HCT116 (cell line): ENCODE results near the gene TADA3. TPM values are rescaled to one million over a fixed set of nuclear protein-coding genes. Genes with fewer than 3 reads are reported as not detected.

Source experiments
- ATAC-seq: fragments of 200-7000 bp; cut with Tn5 transposase; 2 replicates; pipeline ENCODE4 v1.9.1; 2020; ENCODE audit warnings: mild to moderate bottlenecking, moderate library complexity
- BruUV-seq: library from RNA; stranded (reverse); fragments of 400-500 nt; replicated peaks from 2 replicates; lab custom pipeline; 2021; lab: Mats Ljungman, UMichigan
- CTCF ChIA-PET: fragments of 300-600 bp; sonication (Branson Sonifier 250); formaldehyde crosslinking; loops from one replicate; lab custom pipeline; 2021; ENCODE audit warnings: antibody characterized with exemption; lab: Charles Lee
- POLR2A ChIA-PET: fragments of 300-600, 350-600 bp; sonication (Branson Sonifier 250); formaldehyde crosslinking; loops from one replicate; lab custom pipeline; 2021; ENCODE audit warnings: antibody characterized with exemption; lab: Charles Lee
- RAD21 ChIA-PET, 2 experiments: fragments of 300-600 bp; sonication (Branson Sonifier 250); formaldehyde crosslinking; loops; one replicate each; lab custom pipeline; 2023; ENCODE audit warnings: low total read pairs in 2 of 2; ENCODE audit not compliant: uncharacterized antibody in 2 of 2, unreplicated experiment in 2 of 2, low non-redundant PET in 1 of 2; lab: Charles Lee
- DNase-seq: peaks from one replicate; pipeline ENCODE4 v3.0.0-alpha.2; 2010; ENCODE audit warnings: low read depth, low spot score
- H2AFZ ChIP-seq: fragments of 200-600 bp; shearing (Covaris generic), sonication (generic); 2 replicates; pipeline ENCODE4 v1.6.1; 2017; ENCODE audit warnings: low read depth, mixed run types, mixed read lengths, antibody characterized with exemption, low read length; ENCODE audit not compliant: poor library complexity, severe bottlenecking
- H3K27ac ChIP-seq: 2 replicates; pipeline ENCODE4 v1.5.1; 2012; ENCODE audit warnings: low read depth, low read length
- H3K27me3 ChIP-seq: fragments of 200-600 bp; sonication (generic); 2 replicates; pipeline ENCODE4 v1.6.1; 2016; ENCODE audit warnings: mixed run types, low read length, mixed read lengths; ENCODE audit not compliant: insufficient read depth
- H3K36me3 ChIP-seq, 2 experiments: fragments of 200-500 bp in 1 of 2; fragments of 200-600 bp in 1 of 2; sonication (Bioruptor generic) in 1 of 2; sonication (generic) in 1 of 2; 2 replicates each; pipeline versions ENCODE4 v1.5.1 to v1.6.1; 2014 to 2016; ENCODE audit warnings: low read length in 2 of 2, inconsistent platforms in 1 of 2, mixed read lengths in 1 of 2, mixed run types in 1 of 2; ENCODE audit not compliant: insufficient read depth in 2 of 2, control insufficient read depth in 1 of 2
- H3K4me1 ChIP-seq, 2 experiments: fragments of 200-600 bp in 1 of 2; sonication (generic) in 1 of 2; 2 replicates each; pipeline versions ENCODE4 v1.5.1 to v1.6.1; 2012 to 2017; ENCODE audit warnings: low read length in 2 of 2, inconsistent platforms in 1 of 2, mild to moderate bottlenecking in 1 of 2, mixed read lengths in 1 of 2, mixed run types in 1 of 2, moderate library complexity in 1 of 2; ENCODE audit not compliant: insufficient read depth in 2 of 2, control insufficient read depth in 1 of 2
- H3K4me2 ChIP-seq: fragments of 200-600 bp; sonication (generic); 2 replicates; pipeline ENCODE4 v1.6.1; 2017; ENCODE audit warnings: mixed run types, low read length, mixed read lengths
- H3K4me3 ChIP-seq, 2 experiments: fragments of 200-600 bp in 1 of 2; sonication (generic) in 1 of 2; replicated peaks in 1 of 2; 2 replicates each; pipeline ENCODE4 v1.5.1; 2011 to 2016; ENCODE audit warnings: low read length in 2 of 2, control low read depth in 1 of 2, low read depth in 1 of 2, mild to moderate bottlenecking in 1 of 2, mixed read lengths in 1 of 2, mixed run types in 1 of 2
- H3K79me2 ChIP-seq: fragments of 200-600 bp; sonication (generic); 2 replicates; pipeline ENCODE4 v1.6.1; 2017; ENCODE audit warnings: mild to moderate bottlenecking, mixed run types, low read length, moderate library complexity, mixed read lengths; ENCODE audit not compliant: insufficient read depth
- H3K9ac ChIP-seq: fragments of 200-600 bp; sonication (generic); 2 replicates; pipeline ENCODE4 v1.6.1; 2016; ENCODE audit warnings: low read length, mixed read lengths
- H3K9me2 ChIP-seq: fragments of 200-600 bp; sonication (generic), shearing (Covaris generic); 2 replicates; pipeline ENCODE4 v1.6.1; 2017; ENCODE audit warnings: mixed run types, mild to moderate bottlenecking, moderate library complexity; ENCODE audit not compliant: insufficient read depth
- H3K9me3 ChIP-seq, 2 experiments: fragments of 200-500 bp in 1 of 2; fragments of 200-600 bp in 1 of 2; sonication (Bioruptor generic) in 1 of 2; sonication (generic) in 1 of 2; 2 replicates each; pipeline ENCODE4 v1.6.1; 2014 to 2017; ENCODE audit warnings: low read length in 2 of 2, mixed read lengths in 2 of 2, inconsistent platforms in 1 of 2, low read depth in 1 of 2, mild to moderate bottlenecking in 1 of 2, mixed run types in 1 of 2, moderate library complexity in 1 of 2; ENCODE audit not compliant: control insufficient read depth in 1 of 2, insufficient read depth in 1 of 2
- H4K20me1 ChIP-seq: fragments of 200-600 bp; sonication (generic), shearing (Covaris generic); 2 replicates; pipeline ENCODE4 v1.6.1; 2017; ENCODE audit warnings: mixed run types, mild to moderate bottlenecking, moderate library complexity; ENCODE audit not compliant: insufficient read depth
- ATF3 ChIP-seq: IDR thresholded peaks from 2 replicates; pipeline ENCODE4 v1.6.1; 2012
- CBX3 ChIP-seq: IDR thresholded peaks from 2 replicates; pipeline ENCODE4 v1.6.1; 2012; ENCODE audit warnings: low read depth
- CEBPB ChIP-seq: IDR thresholded peaks from 2 replicates; pipeline ENCODE4 v1.6.1; 2012; ENCODE audit warnings: low read depth
- ELF1 ChIP-seq: IDR thresholded peaks from 2 replicates; pipeline ENCODE4 v1.6.1; 2012; ENCODE audit warnings: low read depth, borderline replicate concordance
- EZH2 ChIP-seq: fragments of 200-600 bp; sonication (generic); IDR thresholded peaks from 2 replicates; pipeline ENCODE4 v1.6.1; 2017; ENCODE audit warnings: antibody characterized with exemption, mixed run types
- EZH2phosphoT487 ChIP-seq: fragments of 200-600 bp; IDR thresholded peaks from 2 replicates; pipeline ENCODE4 v1.6.1; 2018; ENCODE audit warnings: antibody characterized with exemption, borderline replicate concordance
- FOSL1 ChIP-seq: IDR thresholded peaks from 2 replicates; pipeline ENCODE4 v1.6.1; 2012; ENCODE audit warnings: low read depth
- JUND ChIP-seq: IDR thresholded peaks from 2 replicates; pipeline ENCODE4 v1.6.1; 2012
- MAX ChIP-seq: IDR thresholded peaks from 2 replicates; pipeline ENCODE4 v1.6.1; 2012
- POLR2A ChIP-seq: IDR thresholded peaks from 2 replicates; pipeline ENCODE4 v1.7.0; 2011; ENCODE audit warnings: borderline replicate concordance; ENCODE audit not compliant: insufficient read depth, insufficient read length; ENCODE audit errors: extremely low read depth
- POLR2AphosphoS5 ChIP-seq: IDR thresholded peaks from 2 replicates; pipeline ENCODE4 v1.6.1; 2011; ENCODE audit warnings: mild to moderate bottlenecking, low read depth, low read length, moderate library complexity
- RAD21 ChIP-seq: IDR thresholded peaks from 2 replicates; pipeline ENCODE4 v1.6.1; 2012; ENCODE audit warnings: low read depth, mild to moderate bottlenecking
- REST ChIP-seq: IDR thresholded peaks from 2 replicates; pipeline ENCODE4 v1.6.1; 2012; ENCODE audit warnings: low read depth
- SIN3A ChIP-seq: IDR thresholded peaks from 2 replicates; pipeline ENCODE4 v1.6.1; 2012; ENCODE audit warnings: low read depth
- SP1 ChIP-seq: IDR thresholded peaks from 2 replicates; pipeline ENCODE4 v1.6.1; 2012; ENCODE audit warnings: low read depth
- SRF ChIP-seq: IDR thresholded peaks from 2 replicates; pipeline ENCODE4 v1.6.1; 2012; ENCODE audit warnings: low read depth
- TCF7L2 ChIP-seq: IDR thresholded peaks from 2 replicates; pipeline ENCODE4 v1.7.0; 2011; ENCODE audit warnings: borderline replicate concordance, inconsistent platforms; ENCODE audit not compliant: insufficient read depth, insufficient read length; ENCODE audit errors: extremely low read depth
- YY1 ChIP-seq: IDR thresholded peaks from 2 replicates; pipeline ENCODE4 v1.6.1; 2011; ENCODE audit warnings: low read length, low read depth, moderate library complexity, mild to moderate bottlenecking; ENCODE audit not compliant: insufficient replicate concordance; ENCODE audit errors: extremely low read depth
- ZFX ChIP-seq: fragments of 450-650 bp; IDR thresholded peaks from 2 replicates; pipeline ENCODE4 v1.6.1; 2017
- ZNF274 ChIP-seq: fragments of 200-500 bp; sonication (Bioruptor generic); IDR thresholded peaks from 2 replicates; pipeline ENCODE4 v1.6.1; 2014; ENCODE audit warnings: mild to moderate bottlenecking, low read depth, low read length, inconsistent platforms
- intact Hi-C: fragments of 100-400 bp; cut with micrococcal nuclease; formaldehyde crosslinking; loops from 2 replicates; pipeline ENCODE4 v1.10.0; 2022
- total RNA-seq: library from RNA; stranded (reverse); gene quantifications from one replicate; pipeline ENCODE4 v1.2.1, GENCODE V29; 2021; ENCODE audit not compliant: unreplicated experiment

TADA3 gene
- total RNA-seq, 1 experiment from 2014 or later: 72.0 TPM

- ChIA-PET CTCF (no interaction called here), POLR2A (no interaction called here), RAD21 (no interaction called here)
- Histone ChIP-seq H3K79me2 (peaks cover 7% of the 10 kb centered on the region; the same call in 1 of the 2 replicates), H2AFZ (no peak overlapping the region), H3K4me1 (peaks cover 4 to 24% of the 10 kb centered on the region in 2 experiments), H3K9me3 (no peaks in the 10 kb centered on the region), H3K9me2 (no peaks in the 10 kb centered on the region), H3K9ac (no peak overlapping the region), H3K27ac (no peak overlapping the region), H3K36me3 (peaks cover 2 to 7% of the 10 kb centered on the region in 2 experiments; a peak in 2 of 4 replicates), H3K4me2 (no peak overlapping the region), H4K20me1 (no peaks in the 10 kb centered on the region), H3K4me3 (no peak overlapping the region), H3K27me3 (no peaks in the 10 kb centered on the region)
- intact Hi-C loops: no loop called here
- ATAC-seq: no peak
- BruUV-seq: no TSS peak
- no peak for DNase-seq
- no peak for TF ChIP-seq MAX
- no peak for TF ChIP-seq CEBPB
- TF ChIP-seq POLR2A: no peak
- no peak for TF ChIP-seq ZNF274
- TF ChIP-seq ELF1: no peak
- no peak for TF ChIP-seq ATF3
- TF ChIP-seq SRF: no peak
- no peak for TF ChIP-seq ZFX
- TF ChIP-seq RAD21: no peak
- no peak for TF ChIP-seq FOSL1
These were observed 26.4 kb downstream of the TADA3 start for GRCh38 chr3:9765865-9766264.

GRCh38 chr3:9762871-9763270 is 29.4 kb downstream of the TADA3 start:
- H3K9ac ChIP-seq: no peak overlapping the region
- ChIA-PET POLR2A (no interaction called here), RAD21 (no interaction called here), CTCF (no interaction called here)
- no peak overlapping the region for H3K4me2 ChIP-seq
- H3K9me2 ChIP-seq: no peaks in the 10 kb centered on the region
- H3K79me2 ChIP-seq: no peaks in the 10 kb centered on the region
- TF ChIP-seq ATF3: no peak
- no peak for TF ChIP-seq ZFX
- TF ChIP-seq CBX3: no peak
- no peak for TF ChIP-seq EZH2
- TF ChIP-seq EZH2phosphoT487: no peak
- no peak for TF ChIP-seq REST
- TF ChIP-seq RAD21: no peak
- TF ChIP-seq POLR2AphosphoS5: no peak
- no peak for TF ChIP-seq SIN3A
- no peak for TF ChIP-seq JUND
- no peak for TF ChIP-seq YY1
- TF ChIP-seq SP1: no peak
- TF ChIP-seq TCF7L2: no peak
- no peak overlapping the region for H3K4me3 ChIP-seq
- DNase-seq: no peak
- ATAC-seq: no peak
- peaks cover 2 to 17% of the 10 kb centered on the region in 2 experiments; a peak in 2 of 4 replicates for H3K36me3 ChIP-seq
- no peaks in the 10 kb centered on the region for H3K27me3 ChIP-seq
- no peaks in the 10 kb centered on the region for H3K4me1 ChIP-seq
- no peak overlapping the region for H3K27ac ChIP-seq
- no peaks in the 10 kb centered on the region for H3K9me3 ChIP-seq
- no TSS peak for BruUV-seq
- H2AFZ ChIP-seq: no peak overlapping the region
- no peaks in the 10 kb centered on the region for H4K20me1 ChIP-seq
- intact Hi-C loops: no loop called here
